GM12872 (cell line): ENCODE results near the gene GALNS.
A peak's percentile ranks its signal among the peaks of the same experiment; 100 is the strongest.

Experiments used
- CTCF ChIP-seq: IDR thresholded peaks from 3 replicates; pipeline ENCODE4 v1.5.1; 2011; ENCODE audit warnings: low read depth, mild to moderate bottlenecking, low read length, moderate library complexity; ENCODE audit not compliant: insufficient read depth

GALNS gene

GRCh38 chr16:88820385-88821025 lies 36.2 kb downstream of the GALNS start:
- no peak for TF ChIP-seq CTCF

GRCh38 chr16:88819126-88819525 lies 37.6 kb downstream of the GALNS start:
- no peak for TF ChIP-seq CTCF

GRCh38 chr16:88818575-88818874 lies 38.2 kb downstream of the GALNS start:
- no peak for TF ChIP-seq CTCF

GRCh38 chr16:88817785-88818574 lies 38.8 kb downstream of the GALNS start:
- TF ChIP-seq CTCF: no peak

GRCh38 chr16:88816736-88817535 lies 39.8 kb downstream of the GALNS start:
- no peak for TF ChIP-seq CTCF

GRCh38 chr16:88815901-88816589 lies 40.7 kb downstream of the GALNS start:
- TF ChIP-seq CTCF: peak; percentile 92

GRCh38 chr16:88815227-88815626 lies 41.5 kb downstream of the GALNS start:
- TF ChIP-seq CTCF: no peak
